OCI-LY7 (cell line): Measurements from ENCODE around the gene KRT17. TPM values are rescaled to one million over a fixed set of nuclear protein-coding genes. Genes with fewer than 3 reads are reported as not detected.
"Not testable (repeated sequence)": the region's sequence is repeated elsewhere in the genome, so short reads cannot be mapped to it uniquely, and the experiment has no call there.

Source experiments
- BruUV-seq: library from RNA; stranded (reverse); fragments of 400-500 nt; replicated peaks from 2 replicates; lab custom pipeline; 2021; lab: Mats Ljungman, UMichigan
- CTCF ChIA-PET: fragments of 300-600 bp; sonication (Branson Sonifier 250); formaldehyde crosslinking; loops from one replicate; lab custom pipeline; 2022; ENCODE audit warnings: antibody characterized with exemption; ENCODE audit not compliant: unreplicated experiment; lab: Charles Lee
- POLR2A ChIA-PET: fragments of 300-600 bp; sonication (Branson Sonifier 250); formaldehyde crosslinking; loops from one replicate; lab custom pipeline; 2022; ENCODE audit warnings: antibody characterized with exemption; lab: Charles Lee
- DNase-seq: peaks from one replicate; pipeline ENCODE4 v3.0.0-alpha.2; 2015; ENCODE audit warnings: low spot score
- H2AFZ ChIP-seq: fragments of 200-600 bp; sonication (generic), shearing (Covaris generic); 2 replicates; pipeline ENCODE4 v1.6.1; 2014; ENCODE audit warnings: mild to moderate bottlenecking, antibody characterized with exemption, low read length, moderate library complexity
- H3K27ac ChIP-seq: fragments of 200-600 bp; sonication (generic); 2 replicates; pipeline ENCODE4 v1.5.1; 2014; ENCODE audit warnings: mixed run types, low read depth, mild to moderate bottlenecking, moderate library complexity, low read length, inconsistent platforms; ENCODE audit not compliant: poor library complexity, severe bottlenecking
- H3K36me3 ChIP-seq: fragments of 200-600 bp; sonication (generic); 2 replicates; pipeline ENCODE4 v1.6.1; 2014; ENCODE audit warnings: mild to moderate bottlenecking, antibody characterized with exemption, low read length, moderate library complexity, mixed read lengths; ENCODE audit not compliant: insufficient read depth
- H3K4me1 ChIP-seq: fragments of 200-600 bp; sonication (generic); 2 replicates; pipeline ENCODE4 v1.5.1; 2014; ENCODE audit warnings: mild to moderate bottlenecking, low read length; ENCODE audit not compliant: insufficient read depth, poor library complexity, severe bottlenecking
- H3K4me2 ChIP-seq: fragments of 200-600 bp; sonication (generic); 2 replicates; pipeline ENCODE4 v1.6.1; 2014; ENCODE audit warnings: mild to moderate bottlenecking, low read length
- H3K4me3 ChIP-seq: fragments of 200-600 bp; sonication (generic); 2 replicates; pipeline ENCODE4 v1.5.1; 2014; ENCODE audit warnings: mild to moderate bottlenecking, low read depth, low read length; ENCODE audit not compliant: poor library complexity, severe bottlenecking
- H3K79me2 ChIP-seq: fragments of 200-600 bp; sonication (generic); 2 replicates; pipeline ENCODE4 v1.6.1; 2016; ENCODE audit warnings: low read depth, mild to moderate bottlenecking, low read length, moderate library complexity, mixed read lengths; ENCODE audit not compliant: insufficient read depth
- H3K9me2 ChIP-seq: fragments of 200-600 bp; sonication (generic); 2 replicates; pipeline ENCODE4 v1.6.1; 2016; ENCODE audit warnings: mild to moderate bottlenecking, low read length, mixed read lengths; ENCODE audit not compliant: insufficient read depth
- H3K9me3 ChIP-seq: fragments of 200-600 bp; sonication (generic); 2 replicates; pipeline ENCODE4 v1.6.1; 2014; ENCODE audit warnings: mild to moderate bottlenecking, mixed run types, low read length, mixed read lengths
- H4K20me1 ChIP-seq: fragments of 200-600 bp; sonication (generic); 2 replicates; pipeline ENCODE4 v1.6.1; 2014; ENCODE audit warnings: mild to moderate bottlenecking, antibody characterized with exemption, low read length, moderate library complexity, mixed read lengths; ENCODE audit not compliant: insufficient read depth
- EZH2phosphoT487 ChIP-seq: fragments of 200-600 bp; sonication (generic); IDR thresholded peaks from 2 replicates; pipeline ENCODE4 v1.6.1; 2018; ENCODE audit warnings: low read depth, borderline replicate concordance, mild to moderate bottlenecking, mixed run types, antibody characterized with exemption, low read length, moderate library complexity, mixed read lengths
- intact Hi-C: fragments of 100-400 bp; cut with micrococcal nuclease; formaldehyde crosslinking; loops from one replicate; pipeline ENCODE4 v1.10.0; 2022; ENCODE audit not compliant: unreplicated experiment
- total RNA-seq, 2 experiments: library from RNA; depleted of rRNA in 1 of 2; stranded (reverse); fragments of >200 nt in 1 of 2; shearing (Covaris generic) in 1 of 2; gene quantifications; 2 replicates each; pipeline ENCODE4 v1.2.3, GENCODE V29; 2014 to 2022
- TF ChIP-seq, protein P1 (sequence below): fragments of 200-600 bp; sonication (generic); conservative IDR thresholded peaks from 2 replicates; pipeline ENCODE4 v1.5.1; 2014; ENCODE audit warnings: mild to moderate bottlenecking, antibody characterized with exemption, low read length, moderate library complexity, mixed read lengths

KRT17 gene
- total RNA-seq, 2 experiments from 2014 or later = 2.1 TPM; not detected in 1

DNA sequence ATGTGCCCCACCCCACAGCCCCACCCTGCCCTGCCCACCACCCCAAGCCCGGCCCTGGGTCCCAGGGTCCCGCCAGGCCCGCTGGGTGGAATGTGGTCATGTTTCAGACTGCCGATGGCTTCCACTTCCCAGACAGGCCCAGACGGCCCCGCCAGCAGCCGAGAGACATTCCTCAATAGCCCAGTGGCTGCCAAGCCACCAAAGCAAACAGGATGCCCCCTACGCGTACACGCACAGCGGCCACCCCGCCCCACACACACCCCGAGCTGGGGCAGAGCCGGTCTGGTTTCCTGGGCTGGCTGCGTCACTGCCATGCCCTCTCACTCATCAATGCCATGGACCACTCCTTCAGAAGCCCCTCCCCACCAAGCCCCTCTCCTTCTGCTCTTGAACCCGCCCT is 1.2 kb upstream of the KRT17 start:
- TF ChIP-seq, protein P1, sequence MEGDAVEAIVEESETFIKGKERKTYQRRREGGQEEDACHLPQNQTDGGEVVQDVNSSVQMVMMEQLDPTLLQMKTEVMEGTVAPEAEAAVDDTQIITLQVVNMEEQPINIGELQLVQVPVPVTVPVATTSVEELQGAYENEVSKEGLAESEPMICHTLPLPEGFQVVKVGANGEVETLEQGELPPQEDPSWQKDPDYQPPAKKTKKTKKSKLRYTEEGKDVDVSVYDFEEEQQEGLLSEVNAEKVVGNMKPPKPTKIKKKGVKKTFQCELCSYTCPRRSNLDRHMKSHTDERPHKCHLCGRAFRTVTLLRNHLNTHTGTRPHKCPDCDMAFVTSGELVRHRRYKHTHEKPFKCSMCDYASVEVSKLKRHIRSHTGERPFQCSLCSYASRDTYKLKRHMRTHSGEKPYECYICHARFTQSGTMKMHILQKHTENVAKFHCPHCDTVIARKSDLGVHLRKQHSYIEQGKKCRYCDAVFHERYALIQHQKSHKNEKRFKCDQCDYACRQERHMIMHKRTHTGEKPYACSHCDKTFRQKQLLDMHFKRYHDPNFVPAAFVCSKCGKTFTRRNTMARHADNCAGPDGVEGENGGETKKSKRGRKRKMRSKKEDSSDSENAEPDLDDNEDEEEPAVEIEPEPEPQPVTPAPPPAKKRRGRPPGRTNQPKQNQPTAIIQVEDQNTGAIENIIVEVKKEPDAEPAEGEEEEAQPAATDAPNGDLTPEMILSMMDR = no peak
- TF ChIP-seq EZH2phosphoT487 = no peak
- BruUV-seq = no TSS peak
- ChIA-PET POLR2A (no interaction called here), CTCF (no interaction called here)
- Histone ChIP-seq H3K27ac (no peak overlapping the region), H3K4me1 (no peaks in the 10 kb centered on the region), H2AFZ (no peak overlapping the region), H3K9me2 (no peaks in the 10 kb centered on the region), H3K79me2 (no peaks in the 10 kb centered on the region), H3K9me3 (no peaks in the 10 kb centered on the region), H3K4me3 (no peak overlapping the region), H3K4me2 (no peak overlapping the region), H4K20me1 (no peaks in the 10 kb centered on the region), H3K36me3 (no peaks in the 10 kb centered on the region)
- intact Hi-C loops = no loop called here
- no peak for DNase-seq

DNA sequence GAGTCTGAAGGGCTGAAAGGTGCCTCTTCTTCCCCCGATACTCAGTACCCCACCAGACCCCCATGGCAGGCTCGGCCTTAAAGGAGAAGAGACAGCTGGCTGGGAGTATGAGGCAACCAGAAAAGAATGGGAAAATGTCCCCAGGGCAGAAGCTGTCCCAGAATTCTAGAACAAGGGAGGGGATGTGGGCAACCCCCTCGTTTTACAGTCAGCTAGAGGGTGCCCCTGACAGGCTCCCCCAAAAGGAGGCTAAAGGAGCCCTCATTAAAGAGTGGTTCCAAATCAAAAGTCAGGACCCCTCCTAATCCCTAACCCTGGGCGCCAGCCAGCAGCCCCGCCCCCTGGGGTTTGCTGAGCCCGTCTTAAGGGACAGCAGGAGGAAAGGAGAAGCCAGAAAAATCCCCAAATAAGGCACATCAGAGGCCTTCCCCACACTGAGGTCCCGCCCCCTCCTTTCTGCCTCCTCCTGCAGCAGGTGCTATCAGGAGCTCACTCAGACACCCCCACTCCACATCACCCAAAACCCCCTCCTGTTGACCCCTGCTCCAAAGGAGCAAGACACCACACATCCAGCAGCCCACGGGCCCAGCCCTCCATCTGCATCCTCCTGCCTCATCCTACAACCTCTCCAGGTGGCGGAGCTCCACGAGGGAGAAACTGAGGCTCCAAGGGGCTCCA is 1.1 kb downstream of the KRT17 start:
- H3K4me2 ChIP-seq, H3K9me2 ChIP-seq, H3K9me3 ChIP-seq, H4K20me1 ChIP-seq, H3K4me3 ChIP-seq, H2AFZ ChIP-seq, H3K27ac ChIP-seq, DNase-seq, BruUV-seq, CTCF ChIA-PET, H3K36me3 ChIP-seq, H3K4me1 ChIP-seq, intact Hi-C loops, H3K79me2 ChIP-seq: not testable (repeated sequence)
- POLR2A ChIA-PET = interaction anchor here (0.6 kb wide), 1 partner anchor 670 kb away, joined by 3 read pairs; no protein-coding TSS in a partner anchor

DNA sequence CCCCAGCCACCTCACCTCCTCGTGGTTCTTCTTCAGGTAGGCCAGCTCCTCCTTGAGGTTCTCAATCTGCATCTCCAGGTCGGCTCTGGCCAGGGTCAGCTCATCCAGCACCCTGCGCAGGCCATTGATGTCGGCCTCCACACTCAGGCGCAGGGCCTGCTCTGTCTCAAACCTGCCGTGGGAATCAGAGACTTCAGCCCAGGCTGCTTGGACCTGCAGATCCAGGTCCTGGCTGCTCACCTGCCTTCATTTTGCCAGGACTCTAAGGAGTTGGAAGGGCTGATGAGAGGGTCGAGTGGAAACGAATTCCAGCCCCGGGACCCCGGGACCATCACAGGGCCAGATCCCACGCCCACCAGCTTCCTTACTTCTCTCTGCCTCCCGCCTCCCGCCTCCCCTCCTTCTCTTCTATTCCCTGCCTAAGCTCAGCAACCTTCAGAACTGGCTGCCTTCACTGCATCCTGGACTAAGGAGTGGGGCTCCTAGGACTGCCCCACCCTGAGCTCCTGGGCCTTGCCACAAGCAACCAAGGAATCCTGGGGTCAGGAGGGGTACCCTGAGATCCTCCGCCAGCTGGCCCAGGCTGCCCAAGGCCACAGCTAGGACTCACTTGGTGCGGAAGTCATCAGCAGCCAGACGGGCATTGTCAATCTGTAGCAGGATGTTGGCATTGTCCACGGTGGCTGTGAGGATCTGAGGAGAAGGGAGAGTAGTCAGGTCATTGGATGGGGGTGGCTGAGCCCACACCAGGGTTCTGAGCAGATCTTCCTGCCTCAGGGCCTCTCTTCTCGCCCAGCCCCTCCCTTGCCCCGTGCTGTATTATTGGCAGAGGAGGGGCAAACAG is 1.8 kb downstream of the KRT17 start:
- H4K20me1 ChIP-seq, H3K27ac ChIP-seq, H3K4me1 ChIP-seq, H2AFZ ChIP-seq, H3K4me2 ChIP-seq, intact Hi-C loops, H3K79me2 ChIP-seq, H3K9me3 ChIP-seq, H3K9me2 ChIP-seq, H3K36me3 ChIP-seq, DNase-seq, BruUV-seq, CTCF ChIA-PET, H3K4me3 ChIP-seq: not testable (repeated sequence)
- POLR2A ChIA-PET = interaction anchor here (0.6 kb wide), 1 partner anchor 669 kb away, joined by 3 read pairs; no protein-coding TSS in a partner anchor
